ENCODE results near the gene DGKD.

The DGKD gene

GRCh38 chr2:233489666-233490065 lies 135.4 kb downstream of the DGKD start:
- no peak for TF ChIP-seq CTCF (IDR thresholded peaks at IDR 0.05; ENCODE audit: low read depth, low read length, missing control alignments)
- no peak overlapping the region for H3K4me3 ChIP-seq (replicated peaks; ENCODE audit: low read depth, low read length)
- no peak for DNase-seq (ENCODE audit: extremely low read depth, low read depth)

- TF ChIP-seq CTCF (IDR thresholded peaks at IDR 0.05; ENCODE audit: low read depth, low read length, missing control alignments): no peak
- H3K4me3 ChIP-seq (replicated peaks; ENCODE audit: low read depth, low read length): no peak overlapping the region
- no peak for DNase-seq (ENCODE audit: extremely low read depth, low read depth)
Measured at GRCh38 chr2:233490831-233491230, 136.5 kb downstream of the DGKD start.

GRCh38 chr2:233491326-233491725 lies 137.0 kb downstream of the DGKD start:
- H3K4me3 ChIP-seq (replicated peaks; ENCODE audit: low read depth, low read length): no peak overlapping the region
- no peak for DNase-seq (ENCODE audit: extremely low read depth, low read depth)
- no peak for TF ChIP-seq CTCF (IDR thresholded peaks at IDR 0.05; ENCODE audit: low read depth, low read length, missing control alignments)

- no peak for TF ChIP-seq CTCF (IDR thresholded peaks at IDR 0.05; ENCODE audit: low read depth, low read length, missing control alignments)
- no peak for DNase-seq (ENCODE audit: extremely low read depth, low read depth)
- no peak overlapping the region for H3K4me3 ChIP-seq (replicated peaks; ENCODE audit: low read depth, low read length)
Measured at GRCh38 chr2:233492078-233492477, 137.8 kb downstream of the DGKD start.

- no peak overlapping the region for H3K4me3 ChIP-seq (replicated peaks; ENCODE audit: low read depth, low read length)
- no peak for DNase-seq (ENCODE audit: extremely low read depth, low read depth)
- TF ChIP-seq CTCF (IDR thresholded peaks at IDR 0.05; ENCODE audit: low read depth, low read length, missing control alignments): no peak
Measured at GRCh38 chr2:233492751-233493150, 138.5 kb downstream of the DGKD start.

GRCh38 chr2:233495503-233496496 lies 141.5 kb downstream of the DGKD start:
- H3K4me3 ChIP-seq (replicated peaks; ENCODE audit: low read depth, low read length): no peak overlapping the region
- no peak for TF ChIP-seq CTCF (IDR thresholded peaks at IDR 0.05; ENCODE audit: low read depth, low read length, missing control alignments)
- DNase-seq (ENCODE audit: extremely low read depth, low read depth): no peak

All from HFF-Myc (cell line).